ENCODE results near the gene PCSK2.

DNA sequence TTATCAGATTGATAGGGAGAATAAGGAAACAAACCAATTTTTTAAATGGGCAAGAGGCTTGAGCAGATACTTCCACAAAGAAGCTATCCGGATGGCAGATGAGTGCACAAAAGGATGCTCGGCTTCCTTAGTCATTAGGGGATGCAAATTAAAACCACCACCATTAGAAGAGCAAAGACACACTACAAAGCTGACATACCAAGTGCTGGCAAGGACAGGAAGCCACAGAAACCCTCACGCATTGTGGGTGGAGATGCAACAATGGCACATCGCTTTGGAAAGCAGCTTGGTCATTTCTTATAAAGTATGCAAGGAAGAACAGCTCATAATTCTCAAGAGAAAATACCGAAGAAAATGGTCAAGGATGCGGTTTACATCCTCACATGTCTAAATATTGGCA lies 284.6 kb downstream of the PCSK2 start:
- TF ChIP-seq, protein P1, sequence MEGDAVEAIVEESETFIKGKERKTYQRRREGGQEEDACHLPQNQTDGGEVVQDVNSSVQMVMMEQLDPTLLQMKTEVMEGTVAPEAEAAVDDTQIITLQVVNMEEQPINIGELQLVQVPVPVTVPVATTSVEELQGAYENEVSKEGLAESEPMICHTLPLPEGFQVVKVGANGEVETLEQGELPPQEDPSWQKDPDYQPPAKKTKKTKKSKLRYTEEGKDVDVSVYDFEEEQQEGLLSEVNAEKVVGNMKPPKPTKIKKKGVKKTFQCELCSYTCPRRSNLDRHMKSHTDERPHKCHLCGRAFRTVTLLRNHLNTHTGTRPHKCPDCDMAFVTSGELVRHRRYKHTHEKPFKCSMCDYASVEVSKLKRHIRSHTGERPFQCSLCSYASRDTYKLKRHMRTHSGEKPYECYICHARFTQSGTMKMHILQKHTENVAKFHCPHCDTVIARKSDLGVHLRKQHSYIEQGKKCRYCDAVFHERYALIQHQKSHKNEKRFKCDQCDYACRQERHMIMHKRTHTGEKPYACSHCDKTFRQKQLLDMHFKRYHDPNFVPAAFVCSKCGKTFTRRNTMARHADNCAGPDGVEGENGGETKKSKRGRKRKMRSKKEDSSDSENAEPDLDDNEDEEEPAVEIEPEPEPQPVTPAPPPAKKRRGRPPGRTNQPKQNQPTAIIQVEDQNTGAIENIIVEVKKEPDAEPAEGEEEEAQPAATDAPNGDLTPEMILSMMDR (IDR thresholded peaks at IDR 0.05): no peak
- no peak for TF ChIP-seq POLR2A (IDR thresholded peaks at IDR 0.05)
- TF ChIP-seq POLR2AphosphoS5 (IDR thresholded peaks at IDR 0.05): no peak
- no peak for TF ChIP-seq EP300 (IDR thresholded peaks at IDR 0.05; ENCODE audit: low read depth)

All from transverse colon (tissue), 4 donors.